Caco-2 (cell line): ENCODE data around the gene ZNF814. TPM values are rescaled to one million over a fixed set of nuclear protein-coding genes. Genes with fewer than 3 reads are reported as not detected.
"Not testable (repeated sequence)": the region's sequence is repeated elsewhere in the genome, so short reads cannot be mapped to it uniquely, and the experiment has no call there.

ENCODE experiments used
- BruUV-seq: library from RNA; stranded (reverse); fragments of 400-500 nt; replicated peaks from 2 replicates; lab custom pipeline; 2021; lab: Mats Ljungman, UMichigan
- CTCF ChIA-PET: fragments of 300-600 bp; sonication (Branson Sonifier 250); formaldehyde crosslinking; loops from one replicate; lab custom pipeline; 2022; ENCODE audit warnings: antibody characterized with exemption; lab: Charles Lee
- POLR2A ChIA-PET: fragments of 300-600 bp; sonication (Branson Sonifier 250); formaldehyde crosslinking; loops from one replicate; lab custom pipeline; 2022; ENCODE audit warnings: antibody characterized with exemption; lab: Charles Lee
- DNase-seq, 2 experiments: peaks; one replicate each; pipeline versions ENCODE4 v3.0.0 to v3.0.0-alpha.2; 2020 to 2022
- H3K27me3 ChIP-seq: replicated peaks from 2 replicates; pipeline ENCODE4 v1.6.0; 2011; ENCODE audit warnings: low read length; ENCODE audit not compliant: control insufficient read depth, insufficient read depth
- H3K36me3 ChIP-seq: 2 replicates; pipeline ENCODE4 v1.5.1; 2011; ENCODE audit warnings: low read length; ENCODE audit not compliant: control insufficient read depth, insufficient read depth
- H3K4me1 ChIP-seq: fragments of 250-450 bp; sonication (Bioruptor Pico); 2 replicates; pipeline ENCODE4 v1.5.1; 2020; ENCODE audit warnings: mild to moderate bottlenecking
- H3K4me3 ChIP-seq: 2 replicates; pipeline ENCODE4 v1.5.1; 2011; ENCODE audit warnings: low read depth, mild to moderate bottlenecking, control low read depth, low read length
- H3K9me3 ChIP-seq: fragments of 250-450 bp; sonication (Bioruptor Pico); 2 replicates; pipeline ENCODE4 v1.5.1; 2020; ENCODE audit warnings: mild to moderate bottlenecking, moderate library complexity
- H3K27ac Mint-ChIP-seq: one replicate; pipeline ENCODE4 v1.8.0; 2022; ENCODE audit warnings: mixed read lengths; ENCODE audit not compliant: unreplicated experiment
- H3K27me3 Mint-ChIP-seq: one replicate; pipeline ENCODE4 v1.8.0; 2022; ENCODE audit warnings: mixed read lengths; ENCODE audit not compliant: insufficient read depth, unreplicated experiment
- H3K36me3 Mint-ChIP-seq: one replicate; pipeline ENCODE4 v1.8.0; 2022; ENCODE audit warnings: mild to moderate bottlenecking, mixed read lengths; ENCODE audit not compliant: insufficient read depth, unreplicated experiment
- H3K4me1 Mint-ChIP-seq: one replicate; pipeline ENCODE4 v1.8.0; 2022; ENCODE audit warnings: low read depth, mixed read lengths; ENCODE audit not compliant: unreplicated experiment
- H3K4me3 Mint-ChIP-seq: one replicate; pipeline ENCODE4 v1.8.0; 2022; ENCODE audit warnings: mild to moderate bottlenecking, moderate library complexity, mixed read lengths; ENCODE audit not compliant: unreplicated experiment
- H3K9me3 Mint-ChIP-seq: one replicate; pipeline ENCODE4 v1.8.0; 2022; ENCODE audit warnings: mixed read lengths; ENCODE audit not compliant: unreplicated experiment
- CTCF ChIP-seq, 2 experiments: fragments of 200-600 bp in 1 of 2; IDR thresholded peaks; 1 replicate in 1 of 2; 2 replicates in 1 of 2; pipeline versions ENCODE4 v1.5.1 to v1.8.0; 2011 to 2022; ENCODE audit warnings: antibody characterized with exemption in 1 of 2, control low read depth in 1 of 2, inconsistent platforms in 1 of 2, low read depth in 1 of 2, low read length in 1 of 2, mild to moderate bottlenecking in 1 of 2, moderate library complexity in 1 of 2; ENCODE audit not compliant: insufficient read depth in 1 of 2, severe bottlenecking in 1 of 2, unreplicated experiment in 1 of 2
- intact Hi-C: fragments of 100-400 bp; cut with micrococcal nuclease; formaldehyde crosslinking; loops from one replicate; pipeline ENCODE4 v1.10.0; 2022; ENCODE audit not compliant: unreplicated experiment
- total RNA-seq: library from RNA; stranded (reverse); gene quantifications from 2 replicates; pipeline ENCODE4 v1.2.3, GENCODE V29; 2022

Gene ZNF814
- total RNA-seq, 1 experiment from 2014 or later, result 8.3 TPM

- Histone ChIP-seq H3K27me3 (no peaks in the 10 kb centered on the region), H3K9me3 (no peaks in the 10 kb centered on the region), H3K4me1 (no peaks in the 10 kb centered on the region), H3K36me3 (no peaks in the 10 kb centered on the region), H3K4me3 (no peak overlapping the region)
- no TSS peak for BruUV-seq
- Mint-ChIP-seq H3K4me3 (no peak overlapping the region), H3K36me3 (peaks cover 18% of the 10 kb centered on the region), H3K27ac (no peak overlapping the region), H3K4me1 (no peaks in the 10 kb centered on the region), H3K9me3 (peaks cover 18% of the 10 kb centered on the region), H3K27me3 (no peaks in the 10 kb centered on the region)
- DNase-seq, result no peak
- intact Hi-C loops, result no loop called here
- ChIA-PET POLR2A (no interaction called here), CTCF (no interaction called here)
- TF ChIP-seq CTCF (IDR thresholded peaks at IDR 0.05; ENCODE audit: insufficient read depth in 1 of 2, low read depth in 1 of 2, low read length in 1 of 2, severe bottlenecking in 1 of 2, unreplicated experiment in 1 of 2), result no peak
Measured at GRCh38 chr19:57900311-57900710, 11.5 kb upstream of the ZNF814 start.

- BruUV-seq, H3K4me3 ChIP-seq, H3K27me3 Mint-ChIP-seq, intact Hi-C loops, POLR2A ChIA-PET, H3K36me3 ChIP-seq, H3K27me3 ChIP-seq, CTCF ChIA-PET, DNase-seq, H3K4me1 Mint-ChIP-seq, H3K4me3 Mint-ChIP-seq, H3K27ac Mint-ChIP-seq: not testable (repeated sequence)
- peaks cover 13% of the 10 kb centered on the region for H3K4me1 ChIP-seq
- peaks cover 33% of the 10 kb centered on the region for H3K9me3 Mint-ChIP-seq
- peaks cover 29% of the 10 kb centered on the region for H3K36me3 Mint-ChIP-seq
- H3K9me3 ChIP-seq, result peaks cover 35% of the 10 kb centered on the region
Measured at GRCh38 chr19:57890706-57891105, 1.9 kb upstream of the ZNF814 start.

- ChIA-PET POLR2A (no interaction called here), CTCF (no interaction called here)
- H3K27me3 Mint-ChIP-seq, result no peaks in the 10 kb centered on the region
Measured at GRCh38 chr19:57888107-57888559, 704 bp downstream of the ZNF814 start.

More at GRCh38 chr19:57888107-57888559, 704 bp downstream of the ZNF814 start:
- H3K36me3 ChIP-seq, result no peaks in the 10 kb centered on the region; the same call in 1 of the 2 replicates
- peaks cover 33% of the 10 kb centered on the region for H3K9me3 Mint-ChIP-seq
- no peaks in the 10 kb centered on the region for H3K4me1 Mint-ChIP-seq
- peak overlapping the region; percentile 36 for H3K4me3 Mint-ChIP-seq
- no peak overlapping the region for H3K27ac Mint-ChIP-seq
- H3K4me1 ChIP-seq, result peaks cover 13% of the 10 kb centered on the region
- BruUV-seq, result no TSS peak
- H3K9me3 ChIP-seq, result peaks cover 31% of the 10 kb centered on the region
- peak overlapping the region; percentile 25 for H3K4me3 ChIP-seq
- DNase-seq, result no peak
- no peak for TF ChIP-seq CTCF (IDR thresholded peaks at IDR 0.05; ENCODE audit: insufficient read depth in 1 of 2, low read depth in 1 of 2, low read length in 1 of 2, severe bottlenecking in 1 of 2, unreplicated experiment in 1 of 2)
- intact Hi-C loops, result no loop called here
- peaks cover 40% of the 10 kb centered on the region for H3K36me3 Mint-ChIP-seq
- H3K27me3 ChIP-seq, result no peaks in the 10 kb centered on the region
